GM12872 (cell line): ENCODE results near the gene CSPG4.

Experiments
- TF ChIP-seq, protein P1 (sequence below): IDR thresholded peaks from 3 replicates; pipeline ENCODE4 v1.5.1; 2011; ENCODE audit warnings: low read depth, mild to moderate bottlenecking, low read length, moderate library complexity; ENCODE audit not compliant: insufficient read depth

CSPG4 gene

DNA sequence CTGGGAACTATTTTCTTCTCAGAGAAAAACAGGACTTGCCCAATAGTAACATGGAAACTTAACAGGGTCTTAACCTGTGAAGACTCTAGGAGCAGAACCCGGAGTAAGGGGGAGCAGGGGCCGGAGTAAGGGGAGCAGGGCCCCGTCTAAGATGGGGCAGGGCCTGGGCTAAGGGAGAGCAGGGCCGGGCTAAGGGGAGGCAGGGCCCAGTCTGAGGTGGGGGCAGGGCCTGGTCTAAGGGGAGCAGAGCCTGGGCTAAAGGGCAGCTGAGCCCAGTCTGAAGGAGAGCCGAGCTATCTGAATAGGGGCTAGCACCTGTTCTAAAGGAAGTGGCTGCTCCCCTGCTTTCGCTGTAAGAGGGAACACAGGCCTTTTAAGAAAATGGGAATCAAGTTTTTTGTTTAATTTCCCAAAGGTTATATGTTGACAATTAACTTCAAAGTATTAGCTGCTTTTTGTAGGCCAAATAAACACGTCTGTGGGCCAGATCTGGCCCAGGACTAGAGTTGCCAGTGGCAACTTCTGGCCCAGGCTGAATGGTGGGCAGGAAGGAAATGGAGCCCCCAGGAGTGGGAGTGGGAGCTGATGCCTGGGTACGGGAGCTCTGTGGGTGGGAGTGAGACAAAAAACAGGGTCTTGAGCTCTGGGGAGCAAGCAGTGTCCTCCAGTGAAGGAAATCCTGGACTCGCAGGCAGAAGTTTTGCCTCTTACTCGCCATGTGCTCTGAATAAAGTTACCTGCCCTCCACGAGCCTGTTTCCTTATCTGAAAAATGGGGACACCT lies 32.5 kb downstream of the CSPG4 start:
- TF ChIP-seq, protein P1, sequence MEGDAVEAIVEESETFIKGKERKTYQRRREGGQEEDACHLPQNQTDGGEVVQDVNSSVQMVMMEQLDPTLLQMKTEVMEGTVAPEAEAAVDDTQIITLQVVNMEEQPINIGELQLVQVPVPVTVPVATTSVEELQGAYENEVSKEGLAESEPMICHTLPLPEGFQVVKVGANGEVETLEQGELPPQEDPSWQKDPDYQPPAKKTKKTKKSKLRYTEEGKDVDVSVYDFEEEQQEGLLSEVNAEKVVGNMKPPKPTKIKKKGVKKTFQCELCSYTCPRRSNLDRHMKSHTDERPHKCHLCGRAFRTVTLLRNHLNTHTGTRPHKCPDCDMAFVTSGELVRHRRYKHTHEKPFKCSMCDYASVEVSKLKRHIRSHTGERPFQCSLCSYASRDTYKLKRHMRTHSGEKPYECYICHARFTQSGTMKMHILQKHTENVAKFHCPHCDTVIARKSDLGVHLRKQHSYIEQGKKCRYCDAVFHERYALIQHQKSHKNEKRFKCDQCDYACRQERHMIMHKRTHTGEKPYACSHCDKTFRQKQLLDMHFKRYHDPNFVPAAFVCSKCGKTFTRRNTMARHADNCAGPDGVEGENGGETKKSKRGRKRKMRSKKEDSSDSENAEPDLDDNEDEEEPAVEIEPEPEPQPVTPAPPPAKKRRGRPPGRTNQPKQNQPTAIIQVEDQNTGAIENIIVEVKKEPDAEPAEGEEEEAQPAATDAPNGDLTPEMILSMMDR, result no peak

DNA sequence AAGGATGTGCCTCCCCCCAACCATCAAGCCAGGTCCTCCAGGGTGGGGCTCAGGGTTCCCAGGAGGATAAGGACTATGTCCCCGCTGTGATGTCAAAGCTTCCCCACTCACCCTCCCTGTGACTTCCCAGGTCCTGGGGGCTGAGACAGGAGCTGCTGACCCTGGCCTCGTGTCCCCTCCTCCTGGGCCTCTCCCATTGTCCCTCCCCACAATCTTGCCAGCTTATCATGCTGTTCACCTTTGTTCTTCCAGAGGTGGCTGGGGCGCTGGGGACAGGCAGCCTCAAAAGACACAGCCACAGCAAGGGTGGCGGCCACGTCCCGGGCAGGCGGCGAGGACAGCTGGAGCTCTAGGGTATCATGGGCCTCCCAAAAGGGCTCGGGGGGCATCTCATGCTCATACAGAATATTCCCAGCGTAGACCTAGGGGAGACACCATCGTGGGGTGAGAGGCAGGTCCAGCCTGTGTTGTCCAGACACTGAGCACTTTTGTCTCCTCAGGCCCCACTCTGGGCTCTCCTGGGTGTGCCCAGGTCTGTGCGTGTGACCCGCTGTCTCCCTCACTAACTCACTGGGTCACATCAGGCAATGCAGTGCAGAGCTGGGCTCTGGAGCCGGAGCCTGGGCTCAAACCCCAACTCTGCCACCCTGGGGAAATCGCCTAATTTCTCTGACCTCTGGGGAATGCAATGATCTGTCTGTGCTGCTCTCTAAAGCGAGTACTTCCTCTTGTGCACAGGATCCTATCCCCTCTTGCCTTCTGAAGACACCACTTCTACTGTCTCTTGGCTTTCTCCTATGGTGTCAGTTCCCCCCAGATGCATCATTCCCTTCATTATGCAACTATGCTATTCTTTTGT lies 35.0 kb downstream of the CSPG4 start:
- TF ChIP-seq, protein P1, result no peak

DNA sequence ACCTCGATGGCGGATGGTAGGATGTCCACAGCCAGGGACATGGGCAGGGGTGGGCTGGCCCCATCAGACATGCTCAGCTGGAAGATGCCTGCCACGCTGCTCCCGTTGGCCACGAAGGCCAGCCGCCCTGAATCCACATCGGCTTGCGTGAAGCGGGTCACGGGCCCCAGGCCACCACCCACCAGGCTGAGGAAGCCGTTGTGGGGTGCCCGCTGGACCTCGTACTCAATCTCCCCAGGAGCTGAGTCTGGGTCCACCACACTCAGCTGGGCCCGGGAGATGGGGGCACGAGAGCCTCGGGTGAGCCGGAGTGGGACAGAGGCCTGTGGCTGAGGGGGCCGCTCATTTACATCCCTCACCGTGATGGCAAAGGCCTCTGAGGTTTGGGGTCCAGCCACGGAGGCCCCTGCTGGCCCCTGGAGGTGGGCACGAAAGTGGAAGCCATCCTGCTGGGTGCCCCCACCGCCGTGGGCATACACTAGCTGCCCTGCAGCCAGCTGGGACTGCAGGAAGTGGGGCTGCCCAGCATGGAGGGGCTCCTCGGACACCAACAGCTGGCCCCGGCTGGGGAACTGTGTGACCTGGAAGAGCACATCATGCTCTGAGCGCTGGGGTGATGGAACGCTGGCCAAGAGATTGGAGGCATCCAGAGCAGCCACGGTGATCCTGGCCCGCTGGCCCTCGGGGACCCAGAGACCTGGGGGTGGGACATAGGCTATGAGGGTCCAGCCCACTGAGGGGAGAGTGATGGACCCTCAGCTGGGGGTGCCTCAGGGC lies 35.8 kb downstream of the CSPG4 start:
- TF ChIP-seq, protein P1, result no peak

DNA sequence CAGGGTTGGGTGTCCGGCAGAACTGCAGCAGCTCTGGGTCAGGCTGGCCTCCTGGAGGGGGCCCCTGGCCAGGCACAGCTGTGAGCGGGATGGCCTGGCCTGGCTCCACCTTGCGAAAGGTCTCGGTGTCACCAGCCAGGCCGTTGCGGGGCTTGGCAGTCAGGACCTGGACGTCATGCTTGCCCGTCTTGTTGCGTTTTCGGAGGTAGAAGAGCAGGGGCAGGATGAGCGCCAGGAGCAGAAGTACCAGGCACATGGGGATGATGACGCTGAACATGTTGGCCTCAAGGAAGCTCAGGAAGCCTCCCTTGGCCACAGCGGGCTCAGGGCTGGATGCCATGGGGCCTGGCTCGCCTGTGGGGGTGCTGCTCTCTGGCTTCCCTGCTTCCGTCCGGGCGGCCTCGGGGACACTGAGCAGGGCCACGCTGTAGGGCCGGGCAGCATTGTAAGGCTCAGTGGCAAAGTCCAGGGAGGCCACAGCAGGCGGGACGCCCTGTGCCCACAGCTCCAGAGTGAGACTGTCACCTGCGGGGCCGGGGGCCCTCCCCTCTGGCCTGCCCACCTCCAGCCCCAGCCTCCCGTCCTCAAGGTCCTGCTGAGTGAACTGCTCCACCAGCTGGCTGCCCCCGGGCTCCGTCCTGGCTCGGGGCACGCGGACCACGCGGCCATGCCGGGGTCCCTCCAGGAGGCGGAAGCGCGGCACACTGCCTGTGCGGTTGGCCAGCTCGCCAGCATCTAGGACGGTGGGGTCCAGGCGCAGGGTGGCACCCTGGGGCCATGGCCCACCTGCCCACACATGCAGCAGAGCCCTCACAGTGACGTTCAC lies 36.9 kb downstream of the CSPG4 start:
- TF ChIP-seq, protein P1, result no peak

DNA sequence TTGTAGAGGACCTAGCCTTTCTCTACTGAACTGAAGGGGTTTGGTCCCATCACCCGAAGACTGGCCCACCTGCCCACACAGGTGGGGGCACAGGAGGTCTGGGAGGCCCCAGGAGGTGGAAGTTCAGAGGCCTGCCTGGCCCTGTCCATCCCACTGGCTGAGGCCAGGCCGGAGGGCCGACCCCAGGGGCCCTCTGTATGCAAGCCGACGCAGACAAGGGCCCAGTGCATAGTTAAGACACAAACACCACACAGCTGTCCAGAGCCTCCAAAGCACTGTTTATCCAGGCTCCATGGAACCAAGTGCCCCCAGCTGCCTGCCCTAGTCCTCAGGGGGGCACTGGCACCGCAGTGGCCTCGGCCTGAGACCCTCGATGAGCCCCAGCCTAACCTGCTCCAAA lies 38.3 kb downstream of the CSPG4 start:
- TF ChIP-seq, protein P1, result no peak

DNA sequence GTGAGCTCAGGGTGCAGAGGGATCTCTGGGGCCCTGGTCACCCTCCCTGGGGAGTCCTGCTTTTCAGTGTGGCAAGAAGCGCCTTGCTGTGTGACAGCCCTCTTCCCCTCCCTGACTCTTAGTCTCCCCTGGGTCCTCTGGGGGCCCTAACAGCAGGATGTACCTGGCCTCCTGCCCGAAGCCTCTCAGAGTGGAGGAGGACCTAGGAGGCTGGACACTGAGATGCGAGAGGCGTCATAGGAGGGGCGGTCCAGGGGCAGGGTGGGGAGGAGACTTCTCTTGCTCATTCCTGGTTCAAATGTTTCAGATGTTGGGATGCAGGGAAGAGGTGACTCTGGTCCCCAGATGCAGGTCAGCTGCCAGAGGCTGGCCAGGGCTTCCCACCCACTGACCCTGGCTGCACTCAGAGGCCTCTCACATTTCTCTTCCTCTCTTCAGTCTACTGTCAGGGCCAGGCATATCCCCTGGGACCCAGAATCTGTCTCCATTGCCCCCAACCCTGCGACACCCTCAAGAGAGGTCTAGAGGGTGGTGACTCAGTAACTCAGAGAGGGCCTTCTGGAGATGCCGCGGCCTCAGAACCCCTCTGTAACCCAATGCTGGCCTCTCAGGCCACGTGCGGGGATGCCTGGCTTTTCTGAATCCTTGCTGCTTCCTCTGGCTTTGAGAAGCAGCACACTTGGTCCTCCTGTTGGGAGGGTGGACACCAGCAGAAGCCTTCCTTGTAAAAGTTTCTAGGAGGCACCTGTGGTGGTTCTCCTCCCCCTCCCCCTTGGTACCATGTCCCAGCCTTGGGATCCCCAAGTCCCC lies 39.0 kb downstream of the CSPG4 start:
- TF ChIP-seq, protein P1, result no peak
